HepG2 (cell line): ENCODE data around the gene DIAPH3. TPM values are rescaled to one million over a fixed set of nuclear protein-coding genes. Genes with fewer than 3 reads are reported as not detected.

Source experiments
- ATAC-seq: fragments of 200-7000 bp; cut with Tn5 transposase; 3 replicates; pipeline ENCODE4 v1.9.1; 2020; ENCODE audit warnings: mild to moderate bottlenecking, moderate library complexity
- BruUV-seq: library from RNA; stranded (reverse); fragments of 400-500 nt; replicated peaks from 2 replicates; lab custom pipeline; 2021; lab: Mats Ljungman, UMichigan
- CTCF ChIA-PET: fragments of 300-600 bp; formaldehyde crosslinking; extraction: SDS; loops from one replicate; lab custom pipeline; 2021; ENCODE audit warnings: low total read pairs, inconsistent platforms, low intra/inter-chr PET ratio; lab: Yijun Ruan, JAX
- POLR2A ChIA-PET: fragments of 350-600 bp; sonication (Branson Sonifier 250); formaldehyde crosslinking; loops from one replicate; lab custom pipeline; 2020; ENCODE audit warnings: antibody characterized with exemption, inconsistent platforms; lab: Yijun Ruan, JAX
- DNase-seq: peaks from one replicate; pipeline ENCODE4 v3.0.0-alpha.2; 2015; ENCODE audit warnings: low spot score
- FAIRE-seq: peaks from 3 replicates; lab custom pipeline; 2011; peaks lifted over from hg19 to GRCh38; lab: Jason Lieb, UNC
- H2AFZ ChIP-seq: one replicate; pipeline ENCODE4 v1.6.1; 2011; ENCODE audit warnings: low read length, inconsistent platforms
- H3K27ac ChIP-seq: fragments of 300-600 bp; 3 replicates; pipeline ENCODE4 v1.8.0; 2011; ENCODE audit warnings: mixed run types, mild to moderate bottlenecking, mixed read lengths, low read length, inconsistent platforms; ENCODE audit not compliant: insufficient read depth; ENCODE audit errors: extremely low read length
- H3K27me3 ChIP-seq, 2 experiments: fragments of 200-600 bp in 1 of 2; 2 replicates in 1 of 2; 3 replicates in 1 of 2; pipeline versions ENCODE4 v1.6.0 to v1.8.0; 2011; ENCODE audit warnings: low read length in 2 of 2, mild to moderate bottlenecking in 2 of 2, moderate library complexity in 2 of 2, inconsistent platforms in 1 of 2; ENCODE audit not compliant: insufficient read depth in 2 of 2, control insufficient read depth in 1 of 2
- H3K36me3 ChIP-seq, 2 experiments: fragments of 200-600 bp in 1 of 2; replicated peaks in 1 of 2; 2 replicates in 1 of 2; 3 replicates in 1 of 2; pipeline versions ENCODE4 v1.5.1 to v1.8.0; 2011; ENCODE audit warnings: low read length in 2 of 2, inconsistent platforms in 1 of 2; ENCODE audit not compliant: insufficient read depth in 2 of 2, control insufficient read depth in 1 of 2
- H3K4me1 ChIP-seq: 2 replicates; pipeline ENCODE4 v1.5.1; 2012; ENCODE audit warnings: low read length, inconsistent platforms; ENCODE audit not compliant: insufficient read depth
- H3K4me2 ChIP-seq: 2 replicates; pipeline ENCODE4 v1.6.0; 2011; ENCODE audit warnings: low read depth, low read length, inconsistent platforms
- H3K4me3 ChIP-seq, 3 experiments: fragments of 200-600 bp in 1 of 3; sonication (generic), shearing (Covaris generic) in 1 of 3; replicated peaks in 1 of 3; 2 replicates each; pipeline ENCODE4 v1.5.1; 2011 to 2016; ENCODE audit warnings: low read length in 3 of 3, inconsistent platforms in 2 of 3, low read depth in 2 of 3, mild to moderate bottlenecking in 2 of 3, control low read depth in 1 of 3, mixed read lengths in 1 of 3; ENCODE audit not compliant: insufficient read depth in 1 of 3
- H3K79me2 ChIP-seq: one replicate; pipeline ENCODE4 v1.6.1; 2011; ENCODE audit warnings: low read length, inconsistent platforms; ENCODE audit not compliant: insufficient read depth
- H3K9ac ChIP-seq: 2 replicates; pipeline ENCODE4 v1.6.0; 2011; ENCODE audit warnings: mild to moderate bottlenecking, low read depth, low read length, inconsistent platforms; ENCODE audit not compliant: insufficient read depth
- H3K9me3 ChIP-seq: 2 replicates; pipeline ENCODE4 v1.5.1; 2012; ENCODE audit warnings: mild to moderate bottlenecking, low read length
- H4K20me1 ChIP-seq: 2 replicates; pipeline ENCODE4 v1.6.0; 2011; ENCODE audit warnings: inconsistent platforms, mild to moderate bottlenecking, low read length, moderate library complexity; ENCODE audit not compliant: insufficient read depth
- HNF4A ChIP-seq: sonication (generic); formaldehyde crosslinking; IDR thresholded peaks from 2 replicates; pipeline ENCODE4 v1.4.0; 2020; ENCODE audit warnings: missing genetic modification reagents
- HOMEZ ChIP-seq: IDR thresholded peaks from 2 replicates; pipeline ENCODE4 v1.6.1; 2016; ENCODE audit warnings: low read depth
- LCORL ChIP-seq, 2 experiments: fragments of 450-650 bp in 1 of 2; sonication (generic) in 1 of 2; formaldehyde crosslinking in 1 of 2; IDR thresholded peaks; 2 replicates each; pipeline versions ENCODE4 v1.5.0 to v1.6.1; 2017 to 2020; ENCODE audit warnings: antibody characterized with exemption in 1 of 2, missing genetic modification reagents in 1 of 2
- PAXIP1 ChIP-seq: sonication (generic); formaldehyde crosslinking; conservative IDR thresholded peaks from 2 replicates; pipeline ENCODE4 v1.4.0; 2020; ENCODE audit warnings: mild to moderate bottlenecking, missing genetic modification reagents, moderate library complexity
- SOX13 ChIP-seq, 3 experiments: fragments of 450-650 bp in 1 of 3; sonication (generic) in 1 of 3; formaldehyde crosslinking in 1 of 3; IDR thresholded peaks in 2 of 3; conservative IDR thresholded peaks in 1 of 3; 2 replicates each; pipeline versions ENCODE4 v1.5.0 to v1.6.1; 2016 to 2020; ENCODE audit warnings: antibody characterized with exemption in 1 of 3, mild to moderate bottlenecking in 1 of 3, missing compliant biosample characterization in 1 of 3, missing genetic modification reagents in 1 of 3, moderate library complexity in 1 of 3
- SOX5 ChIP-seq: IDR thresholded peaks from 2 replicates; pipeline ENCODE4 v1.6.1; 2016; ENCODE audit warnings: borderline replicate concordance
- TEAD3 ChIP-seq: optimal IDR thresholded peaks from 2 replicates; pipeline ENCODE3; 2016; ENCODE audit warnings: borderline replicate concordance
- ZBTB20 ChIP-seq: sonication (generic); formaldehyde crosslinking; IDR thresholded peaks from 2 replicates; pipeline ENCODE4 v1.8.1; 2023; ENCODE audit warnings: missing genetic modification reagents, low read depth, mild to moderate bottlenecking, borderline replicate concordance
- ZBTB4 ChIP-seq: sonication (generic); formaldehyde crosslinking; IDR thresholded peaks from 2 replicates; pipeline ENCODE4 v1.4.0; 2020; ENCODE audit warnings: missing genetic modification reagents, mild to moderate bottlenecking, borderline replicate concordance
- ZBTB7B ChIP-seq: sonication (generic); formaldehyde crosslinking; IDR thresholded peaks from 2 replicates; pipeline ENCODE4 v1.4.0; 2020; ENCODE audit warnings: missing genetic modification reagents
- ZNF713 ChIP-seq: sonication (generic); formaldehyde crosslinking; IDR thresholded peaks from 2 replicates; pipeline ENCODE4 v1.4.0; 2020; ENCODE audit warnings: mild to moderate bottlenecking, missing genetic modification reagents
- WGBS: methylation state at CpG from one replicate; pipeline ENCODE4 v1.1.6; 2017; ENCODE audit warnings: low lambda C conversion rate; 5-methylcytosine and 5-hydroxymethylcytosine counted together
- in situ Hi-C: cut with HindIII; loops from 2 replicates; pipeline ENCODE4 v1.10.0; 2017; ENCODE audit warnings: low pct_unique_long_range_greater_than_20kb; ENCODE audit not compliant: extremely low pct_ligation_motif_present
- intact Hi-C: fragments of 100-400 bp; cut with micrococcal nuclease; formaldehyde crosslinking; loops from one replicate; pipeline ENCODE4 v1.10.0; 2022; ENCODE audit not compliant: unreplicated experiment
- polyA plus RNA-seq, 8 experiments: library from polyadenylated mRNA; depleted of rRNA in 3 of 8; stranded (reverse) in 7 of 8; unstranded in 1 of 8; fragments of >200 nt; fragmentation: Illumina TruSeq in 4 of 8; extraction: Trizol in 4 of 8; gene quantifications; 2 replicates each; pipeline versions ENCODE4 v1.2.1 to v1.2.3, GENCODE V29; 2011 to 2016; ENCODE audit warnings: low read depth in 4 of 8, missing spikeins in 1 of 8, mixed read lengths in 1 of 8; ENCODE audit not compliant: insufficient read depth in 1 of 8
- total RNA-seq, 5 experiments: library from RNA; depleted of rRNA; stranded (reverse); fragments of >200 nt; fragmentation: Illumina TruSeq; extraction: Trizol; gene quantifications; 2 replicates each; pipeline ENCODE4 v1.2.3, GENCODE V29; 2016; ENCODE audit warnings: low read depth in 1 of 5

Gene DIAPH3
- total and polyA plus RNA-seq, 2 of the 13 experiments (the other 11 are each of a cell fraction or from before 2014, with no cell fraction given), result 4.0 to 9.3 TPM

- POLR2A ChIA-PET, result no interaction called here
- Histone ChIP-seq H3K4me3 (no peak overlapping the region), H3K27ac (no peak overlapping the region), H3K4me2 (no peak overlapping the region), H2AFZ (no peak overlapping the region), H3K36me3 (no peaks in the 10 kb centered on the region), H3K79me2 (no peaks in the 10 kb centered on the region), H3K9ac (no peak overlapping the region), H4K20me1 (no peaks in the 10 kb centered on the region), H3K9me3 (no peaks in the 10 kb centered on the region), H3K27me3 (no peaks in the 10 kb centered on the region; a peak in 1 of 5 replicates), H3K4me1 (peaks cover 30% of the 10 kb centered on the region)
- CTCF ChIA-PET, result no interaction called here
- no TSS peak for BruUV-seq
- FAIRE-seq (no peak), DNase-seq (peak; percentile 59), ATAC-seq (peak; percentile 92)
- intact Hi-C loops (no loop called here), in situ Hi-C loops (no loop called here)
- WGBS, result 39% methylated on average over 3 of the region's 3 CpGs
- TF ChIP-seq ZBTB20 (CRISPR knock-in tag) (peak; percentile 89; the same call in 1 of the 2 replicates), LCORL (IDR thresholded peaks at IDR 0.05) (no peak), LCORL (CRISPR knock-in tag; IDR thresholded peaks at IDR 0.05) (peak; percentile 37; the same call in 1 of the 2 replicates), ZBTB7B (CRISPR knock-in tag) (no peak), ZNF713 (CRISPR knock-in tag) (no peak), HNF4A (CRISPR knock-in tag) (0 out of 2 replicates have a peak, but pooled peaks have one; percentile 12), ZBTB4 (CRISPR knock-in tag) (no peak), SOX5 (0 out of 2 replicates have a peak, but pooled peaks have one; percentile 26), HOMEZ (CRISPR knock-in tag) (peak; percentile 47; the same call in 1 of the 2 replicates), PAXIP1 (CRISPR knock-in tag) (peak; percentile 46; the same call in 1 of the 2 replicates), SOX13 (IDR thresholded peaks at IDR 0.05) (no peak), SOX13 (CRISPR knock-in tag; conservative IDR thresholded peaks at IDR 0.05 in 1 of 2, IDR thresholded peaks at IDR 0.05 in 1 of 2) (0 out of 4 replicates have a peak, but pooled peaks of 1 of the 2 experiments have one; percentile 11), TEAD3 (CRISPR knock-in tag) (peak; percentile 44)
Measured at GRCh38 chr13:59843040-59843439, 320.7 kb downstream of the DIAPH3 start.
